HG02763 (cell line): ENCODE measurements around the gene HEMK1.

ENCODE experiments used
- ATAC-seq: cut with Tn5 transposase; IDR thresholded peaks from one replicate; pipeline ENCODE4 v1.9.1; 2021; ENCODE audit warnings: mild to moderate bottlenecking, moderate library complexity; ENCODE audit not compliant: unreplicated experiment

Gene HEMK1

GRCh38 chr3:50572801-50573371 lies 3.6 kb downstream of the HEMK1 start:
- ATAC-seq, result no peak

- ATAC-seq, result no peak
Observed at GRCh38 chr3:50573566-50574443, 4.5 kb downstream of the HEMK1 start.

- no peak for ATAC-seq
Observed at GRCh38 chr3:50574444-50574831, 5.1 kb downstream of the HEMK1 start.

- ATAC-seq, result no peak
Observed at GRCh38 chr3:50575372-50575771, 6.0 kb downstream of the HEMK1 start.

GRCh38 chr3:50577348-50577747 lies 8.0 kb downstream of the HEMK1 start:
- no peak for ATAC-seq

- ATAC-seq, result no peak
Observed at GRCh38 chr3:50580683-50581458, 11.5 kb downstream of the HEMK1 start.

- no peak for ATAC-seq
Observed at GRCh38 chr3:50581459-50581842, 12.1 kb downstream of the HEMK1 start.

- no peak for ATAC-seq
Observed at GRCh38 chr3:50582083-50582482, 12.8 kb downstream of the HEMK1 start.

GRCh38 chr3:50583897-50584296 lies 14.6 kb downstream of the HEMK1 start:
- no peak for ATAC-seq

GRCh38 chr3:50584391-50584790 lies 15.1 kb downstream of the HEMK1 start:
- no peak for ATAC-seq

- no peak for ATAC-seq
Observed at GRCh38 chr3:50585919-50586762, 16.8 kb downstream of the HEMK1 start.

- ATAC-seq, result no peak
Observed at GRCh38 chr3:50586763-50587070, 17.4 kb downstream of the HEMK1 start.

- no peak for ATAC-seq
Observed at GRCh38 chr3:50587373-50587772, 18.1 kb downstream of the HEMK1 start.

GRCh38 chr3:50587806-50588758 lies 18.8 kb downstream of the HEMK1 start:
- ATAC-seq, result no peak

GRCh38 chr3:50588759-50589433 lies 19.6 kb downstream of the HEMK1 start:
- no peak for ATAC-seq

- no peak for ATAC-seq
Observed at GRCh38 chr3:50591196-50591741, 21.9 kb downstream of the HEMK1 start.

GRCh38 chr3:50592568-50592967 lies 23.2 kb downstream of the HEMK1 start:
- ATAC-seq, result no peak

GRCh38 chr3:50594253-50594785 lies 25.0 kb downstream of the HEMK1 start:
- ATAC-seq, result no peak
